ENCODE results near the gene SNRPF. TPM values are rescaled to one million over a fixed set of nuclear protein-coding genes. Genes with fewer than 3 reads are reported as not detected.

Gene SNRPF
- total RNA-seq, 6 experiments from 2014 or later, result 24.2 to 31.9 (median 27.8) TPM

DNA sequence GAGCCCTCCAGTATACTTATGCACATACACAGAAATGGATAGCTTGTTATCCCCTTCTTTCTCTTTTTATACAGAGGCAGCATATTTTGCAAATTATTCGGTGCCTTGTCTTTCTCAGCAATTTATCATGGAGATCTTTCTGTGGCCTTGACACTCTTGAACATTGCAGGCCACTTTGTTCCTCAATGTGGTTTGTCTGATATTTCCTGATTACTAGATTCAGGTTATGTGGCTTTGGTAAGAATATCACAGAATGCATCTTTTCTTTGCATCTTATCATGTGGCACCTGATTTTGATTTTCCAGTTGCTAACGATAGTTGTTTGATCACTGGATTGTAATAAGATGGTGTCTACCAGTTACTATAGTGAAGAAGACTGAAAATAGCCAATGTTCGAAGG lies 7.1 kb upstream of the SNRPF start:
- no peaks in the 10 kb centered on the region for H3K36me3 Mint-ChIP-seq (ENCODE audit: low read depth)
- H3K9me3 Mint-ChIP-seq, result no peaks in the 10 kb centered on the region
- H3K4me3 Mint-ChIP-seq, result no peak overlapping the region
- TF ChIP-seq, protein P1, sequence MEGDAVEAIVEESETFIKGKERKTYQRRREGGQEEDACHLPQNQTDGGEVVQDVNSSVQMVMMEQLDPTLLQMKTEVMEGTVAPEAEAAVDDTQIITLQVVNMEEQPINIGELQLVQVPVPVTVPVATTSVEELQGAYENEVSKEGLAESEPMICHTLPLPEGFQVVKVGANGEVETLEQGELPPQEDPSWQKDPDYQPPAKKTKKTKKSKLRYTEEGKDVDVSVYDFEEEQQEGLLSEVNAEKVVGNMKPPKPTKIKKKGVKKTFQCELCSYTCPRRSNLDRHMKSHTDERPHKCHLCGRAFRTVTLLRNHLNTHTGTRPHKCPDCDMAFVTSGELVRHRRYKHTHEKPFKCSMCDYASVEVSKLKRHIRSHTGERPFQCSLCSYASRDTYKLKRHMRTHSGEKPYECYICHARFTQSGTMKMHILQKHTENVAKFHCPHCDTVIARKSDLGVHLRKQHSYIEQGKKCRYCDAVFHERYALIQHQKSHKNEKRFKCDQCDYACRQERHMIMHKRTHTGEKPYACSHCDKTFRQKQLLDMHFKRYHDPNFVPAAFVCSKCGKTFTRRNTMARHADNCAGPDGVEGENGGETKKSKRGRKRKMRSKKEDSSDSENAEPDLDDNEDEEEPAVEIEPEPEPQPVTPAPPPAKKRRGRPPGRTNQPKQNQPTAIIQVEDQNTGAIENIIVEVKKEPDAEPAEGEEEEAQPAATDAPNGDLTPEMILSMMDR (IDR thresholded peaks at IDR 0.05), result no peak
- H3K27me3 Mint-ChIP-seq (ENCODE audit: insufficient read depth), result peaks cover 23% of the 10 kb centered on the region
- H3K27ac Mint-ChIP-seq, result no peak overlapping the region
- no peaks in the 10 kb centered on the region for H3K4me1 Mint-ChIP-seq (ENCODE audit: low read depth)
- DNase-seq, result no peak

DNA sequence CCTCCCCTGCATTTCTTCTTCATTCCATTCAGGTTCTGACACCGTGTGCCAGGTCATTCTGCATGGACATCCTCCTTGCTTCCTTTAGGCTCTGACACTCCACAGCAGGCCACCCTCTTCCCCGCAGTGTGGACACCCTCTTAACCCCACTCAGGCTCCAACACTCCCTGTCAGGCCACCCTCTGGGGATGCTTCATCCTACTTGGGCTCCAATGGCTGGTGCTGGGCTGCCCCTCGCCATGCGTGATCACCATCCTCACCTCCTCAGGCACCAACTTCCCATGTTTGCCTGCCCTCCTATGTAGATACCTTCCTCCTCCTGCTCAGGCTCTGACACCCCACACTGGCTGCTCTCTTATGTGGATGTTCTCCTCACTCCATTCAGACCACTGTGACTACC lies 6.6 kb upstream of the SNRPF start:
- H3K27ac Mint-ChIP-seq, result no peak overlapping the region
- H3K9me3 Mint-ChIP-seq, result no peaks in the 10 kb centered on the region
- peaks cover 20% of the 10 kb centered on the region for H3K27me3 Mint-ChIP-seq (ENCODE audit: insufficient read depth)
- no peak overlapping the region for H3K4me3 Mint-ChIP-seq
- H3K36me3 Mint-ChIP-seq (ENCODE audit: low read depth), result no peaks in the 10 kb centered on the region
- no peaks in the 10 kb centered on the region for H3K4me1 Mint-ChIP-seq (ENCODE audit: low read depth)
- DNase-seq, result no peak
- TF ChIP-seq, protein P1 (IDR thresholded peaks at IDR 0.05), result no peak

- Mint-ChIP-seq H3K9me3 (no peaks in the 10 kb centered on the region), H3K27ac (no peak overlapping the region), H3K27me3 (ENCODE audit: insufficient read depth) (peaks cover 8% of the 10 kb centered on the region), H3K4me3 (no peak overlapping the region), H3K36me3 (ENCODE audit: low read depth) (peaks cover 12% of the 10 kb centered on the region), H3K4me1 (ENCODE audit: low read depth) (no peaks in the 10 kb centered on the region)
- TF ChIP-seq, protein P1 (IDR thresholded peaks at IDR 0.05), result no peak
- no peak for DNase-seq
Measured at GRCh38 chr12:95857156-95857555, 1.6 kb upstream of the SNRPF start.

DNA sequence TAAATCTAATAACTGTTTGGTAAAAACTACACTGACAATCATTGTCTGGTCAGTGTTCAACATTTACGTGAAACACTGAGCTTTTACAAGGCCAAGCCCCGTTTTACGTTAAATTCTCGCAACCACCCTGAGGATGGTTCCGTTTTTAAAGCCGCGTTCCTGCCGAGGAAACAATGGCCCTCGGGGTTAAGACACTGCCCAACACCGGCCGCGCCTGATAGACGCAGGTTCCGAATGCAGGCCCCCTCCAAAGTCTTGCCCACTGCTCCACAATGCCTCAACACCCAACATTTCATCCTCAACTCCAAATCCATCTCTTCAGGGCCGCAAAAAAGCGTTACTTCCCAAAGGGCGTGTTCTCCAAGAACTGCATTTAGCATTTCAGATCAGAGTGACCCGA lies 953 bp upstream of the SNRPF start:
- H3K27ac Mint-ChIP-seq, result no peak overlapping the region

GRCh38 chr12:95859344-95859816 lies 628 bp downstream of the SNRPF start:
- TF ChIP-seq, protein P1 (IDR thresholded peaks at IDR 0.05), result no peak

More for the DNA sequence above, 953 bp upstream of the SNRPF start:
- Mint-ChIP-seq H3K4me3 (no peak overlapping the region), H3K36me3 (ENCODE audit: low read depth) (peaks cover 15% of the 10 kb centered on the region), H3K27me3 (ENCODE audit: insufficient read depth) (peaks cover 5% of the 10 kb centered on the region), H3K9me3 (no peaks in the 10 kb centered on the region), H3K4me1 (ENCODE audit: low read depth) (no peaks in the 10 kb centered on the region)
- TF ChIP-seq, protein P1 (IDR thresholded peaks at IDR 0.05), result no peak
- no peak for DNase-seq

More at GRCh38 chr12:95859344-95859816, 628 bp downstream of the SNRPF start:
- Mint-ChIP-seq H3K9me3 (no peaks in the 10 kb centered on the region), H3K27me3 (ENCODE audit: insufficient read depth) (peaks cover 2% of the 10 kb centered on the region), H3K4me1 (ENCODE audit: low read depth) (0 out of 2 replicates have a peak, but pooled peaks cover 6% of the 10 kb centered on the region), H3K36me3 (ENCODE audit: low read depth) (peaks cover 26% of the 10 kb centered on the region), H3K27ac (no peak overlapping the region), H3K4me3 (no peak overlapping the region)
- DNase-seq, result no peak

Data from HFFc6 (cell line).